Caco-2 (cell line): ENCODE measurements around the gene PYM1. TPM values are rescaled to one million over a fixed set of nuclear protein-coding genes. Genes with fewer than 3 reads are reported as not detected.

Source experiments
- BruUV-seq: library from RNA; stranded (reverse); fragments of 400-500 nt; replicated peaks from 2 replicates; lab custom pipeline; 2021; lab: Mats Ljungman, UMichigan
- CTCF ChIA-PET: fragments of 300-600 bp; sonication (Branson Sonifier 250); formaldehyde crosslinking; loops from one replicate; lab custom pipeline; 2022; ENCODE audit warnings: antibody characterized with exemption; lab: Charles Lee
- POLR2A ChIA-PET: fragments of 300-600 bp; sonication (Branson Sonifier 250); formaldehyde crosslinking; loops from one replicate; lab custom pipeline; 2022; ENCODE audit warnings: antibody characterized with exemption; lab: Charles Lee
- DNase-seq, 2 experiments: peaks; one replicate each; pipeline versions ENCODE4 v3.0.0 to v3.0.0-alpha.2; 2020 to 2022
- H3K27me3 ChIP-seq: replicated peaks from 2 replicates; pipeline ENCODE4 v1.6.0; 2011; ENCODE audit warnings: low read length; ENCODE audit not compliant: control insufficient read depth, insufficient read depth
- H3K36me3 ChIP-seq: 2 replicates; pipeline ENCODE4 v1.5.1; 2011; ENCODE audit warnings: low read length; ENCODE audit not compliant: control insufficient read depth, insufficient read depth
- H3K4me1 ChIP-seq: fragments of 250-450 bp; sonication (Bioruptor Pico); 2 replicates; pipeline ENCODE4 v1.5.1; 2020; ENCODE audit warnings: mild to moderate bottlenecking
- H3K4me3 ChIP-seq: 2 replicates; pipeline ENCODE4 v1.5.1; 2011; ENCODE audit warnings: low read depth, mild to moderate bottlenecking, control low read depth, low read length
- H3K9me3 ChIP-seq: fragments of 250-450 bp; sonication (Bioruptor Pico); 2 replicates; pipeline ENCODE4 v1.5.1; 2020; ENCODE audit warnings: mild to moderate bottlenecking, moderate library complexity
- H3K27ac Mint-ChIP-seq: one replicate; pipeline ENCODE4 v1.8.0; 2022; ENCODE audit warnings: mixed read lengths; ENCODE audit not compliant: unreplicated experiment
- H3K27me3 Mint-ChIP-seq: one replicate; pipeline ENCODE4 v1.8.0; 2022; ENCODE audit warnings: mixed read lengths; ENCODE audit not compliant: insufficient read depth, unreplicated experiment
- H3K36me3 Mint-ChIP-seq: one replicate; pipeline ENCODE4 v1.8.0; 2022; ENCODE audit warnings: mild to moderate bottlenecking, mixed read lengths; ENCODE audit not compliant: insufficient read depth, unreplicated experiment
- H3K4me1 Mint-ChIP-seq: one replicate; pipeline ENCODE4 v1.8.0; 2022; ENCODE audit warnings: low read depth, mixed read lengths; ENCODE audit not compliant: unreplicated experiment
- H3K4me3 Mint-ChIP-seq: one replicate; pipeline ENCODE4 v1.8.0; 2022; ENCODE audit warnings: mild to moderate bottlenecking, moderate library complexity, mixed read lengths; ENCODE audit not compliant: unreplicated experiment
- H3K9me3 Mint-ChIP-seq: one replicate; pipeline ENCODE4 v1.8.0; 2022; ENCODE audit warnings: mixed read lengths; ENCODE audit not compliant: unreplicated experiment
- intact Hi-C: fragments of 100-400 bp; cut with micrococcal nuclease; formaldehyde crosslinking; loops from one replicate; pipeline ENCODE4 v1.10.0; 2022; ENCODE audit not compliant: unreplicated experiment
- total RNA-seq: library from RNA; stranded (reverse); gene quantifications from 2 replicates; pipeline ENCODE4 v1.2.3, GENCODE V29; 2022
- TF ChIP-seq, protein P1 (sequence below), 2 experiments: fragments of 200-600 bp in 1 of 2; IDR thresholded peaks; 1 replicate in 1 of 2; 2 replicates in 1 of 2; pipeline versions ENCODE4 v1.5.1 to v1.8.0; 2011 to 2022; ENCODE audit warnings: antibody characterized with exemption in 1 of 2, control low read depth in 1 of 2, inconsistent platforms in 1 of 2, low read depth in 1 of 2, low read length in 1 of 2, mild to moderate bottlenecking in 1 of 2, moderate library complexity in 1 of 2; ENCODE audit not compliant: insufficient read depth in 1 of 2, severe bottlenecking in 1 of 2, unreplicated experiment in 1 of 2

The PYM1 gene
- total RNA-seq, 1 experiment from 2014 or later: 47.2 TPM

DNA sequence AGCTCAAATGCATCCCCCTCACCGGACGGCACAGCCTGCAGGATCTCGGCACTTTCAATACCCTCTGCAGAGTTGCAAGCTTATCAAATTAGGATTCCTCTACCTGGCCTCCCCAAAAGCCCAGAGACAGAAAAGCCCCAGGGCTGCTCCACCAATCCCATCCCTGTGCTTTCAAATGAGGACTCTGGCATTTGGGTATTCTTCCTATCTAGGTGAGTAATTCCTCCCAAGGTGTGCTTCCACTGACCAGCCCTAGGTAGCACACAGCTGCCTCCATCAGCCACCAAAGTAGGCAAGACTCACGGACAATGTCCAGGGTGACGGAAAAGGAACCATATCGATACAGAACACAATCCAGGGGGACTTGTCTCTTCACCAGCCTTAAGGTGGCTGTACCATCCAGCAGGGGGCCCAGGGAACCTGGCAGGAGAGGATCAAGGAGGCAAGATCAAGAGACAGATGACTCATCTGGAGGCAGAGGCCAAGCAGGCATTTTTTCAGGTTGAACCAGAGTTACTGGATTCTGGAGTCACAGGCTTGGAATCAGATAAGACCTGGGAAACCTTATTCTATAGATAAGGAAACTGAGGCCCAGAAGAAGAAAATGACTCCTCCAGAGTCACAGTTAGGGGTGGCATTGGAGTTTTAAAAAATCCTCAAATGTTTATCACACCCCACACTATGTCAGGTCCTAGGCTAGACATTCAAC lies 28.3 kb upstream of the PYM1 start:
- POLR2A ChIA-PET: no interaction called here
- intact Hi-C loops: loop anchor here (1.0 to 2.0 kb wide), 4 partner anchors 10 to 85 kb away; partner anchors contain the start of genes CDK2, PMEL and RPS26

DNA sequence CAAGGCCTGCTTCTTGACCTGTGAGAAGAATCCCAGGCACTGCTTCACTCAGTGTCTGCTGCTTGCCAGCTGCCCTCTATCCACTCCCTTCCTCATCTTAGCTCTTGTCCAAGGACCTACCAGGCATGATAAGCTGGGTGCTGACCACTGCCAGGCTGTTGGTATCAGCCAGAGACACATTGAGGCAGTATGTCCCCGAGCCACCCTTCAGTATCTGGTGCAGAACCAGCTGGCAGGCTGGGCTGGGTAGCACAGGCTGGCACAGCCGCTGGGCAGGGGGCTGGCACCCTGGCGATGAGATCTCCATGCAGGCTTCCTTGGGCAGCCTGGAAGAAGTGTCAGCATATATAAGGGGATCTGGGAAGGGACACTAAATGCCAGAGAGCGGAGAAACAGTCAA lies 27.6 kb upstream of the PYM1 start:
- H3K27me3 Mint-ChIP-seq: no peaks in the 10 kb centered on the region
- Histone ChIP-seq H3K4me3 (no peak overlapping the region), H3K4me1 (peaks cover 44% of the 10 kb centered on the region), H3K9me3 (no peaks in the 10 kb centered on the region), H3K36me3 (no peaks in the 10 kb centered on the region), H3K27me3 (no peaks in the 10 kb centered on the region)
- no peak for DNase-seq
- TF ChIP-seq, protein P1, sequence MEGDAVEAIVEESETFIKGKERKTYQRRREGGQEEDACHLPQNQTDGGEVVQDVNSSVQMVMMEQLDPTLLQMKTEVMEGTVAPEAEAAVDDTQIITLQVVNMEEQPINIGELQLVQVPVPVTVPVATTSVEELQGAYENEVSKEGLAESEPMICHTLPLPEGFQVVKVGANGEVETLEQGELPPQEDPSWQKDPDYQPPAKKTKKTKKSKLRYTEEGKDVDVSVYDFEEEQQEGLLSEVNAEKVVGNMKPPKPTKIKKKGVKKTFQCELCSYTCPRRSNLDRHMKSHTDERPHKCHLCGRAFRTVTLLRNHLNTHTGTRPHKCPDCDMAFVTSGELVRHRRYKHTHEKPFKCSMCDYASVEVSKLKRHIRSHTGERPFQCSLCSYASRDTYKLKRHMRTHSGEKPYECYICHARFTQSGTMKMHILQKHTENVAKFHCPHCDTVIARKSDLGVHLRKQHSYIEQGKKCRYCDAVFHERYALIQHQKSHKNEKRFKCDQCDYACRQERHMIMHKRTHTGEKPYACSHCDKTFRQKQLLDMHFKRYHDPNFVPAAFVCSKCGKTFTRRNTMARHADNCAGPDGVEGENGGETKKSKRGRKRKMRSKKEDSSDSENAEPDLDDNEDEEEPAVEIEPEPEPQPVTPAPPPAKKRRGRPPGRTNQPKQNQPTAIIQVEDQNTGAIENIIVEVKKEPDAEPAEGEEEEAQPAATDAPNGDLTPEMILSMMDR (IDR thresholded peaks at IDR 0.05; ENCODE audit: insufficient read depth in 1 of 2, low read depth in 1 of 2, low read length in 1 of 2, severe bottlenecking in 1 of 2, unreplicated experiment in 1 of 2): no peak
- no TSS peak for BruUV-seq
- POLR2A ChIA-PET: interaction anchor here (0.6 to 1.0 kb wide), 3 partner anchors 19 to 226 kb away, joined by 3 read pairs; partner anchors contain the start of gene RAB5B
- H3K9me3 Mint-ChIP-seq: no peaks in the 10 kb centered on the region
- H3K4me3 Mint-ChIP-seq: no peak overlapping the region
- CTCF ChIA-PET: interaction anchor here (0.9 to 1.8 kb wide), 4 partner anchors 15 to 28 kb away, joined by 3 to 11 read pairs (median 6); partner anchors contain the start of gene PYM1
- peak overlapping the region; percentile 93 for H3K27ac Mint-ChIP-seq
- peaks cover 11% of the 10 kb centered on the region for H3K36me3 Mint-ChIP-seq
- H3K4me1 Mint-ChIP-seq: peaks cover 41% of the 10 kb centered on the region
- intact Hi-C loops: no loop called here

More for the DNA sequence above, 28.3 kb upstream of the PYM1 start:
- Histone ChIP-seq H3K36me3 (no peaks in the 10 kb centered on the region), H3K27me3 (no peaks in the 10 kb centered on the region), H3K9me3 (no peaks in the 10 kb centered on the region), H3K4me1 (peaks cover 44% of the 10 kb centered on the region), H3K4me3 (no peak overlapping the region)
- no TSS peak for BruUV-seq
- no peaks in the 10 kb centered on the region for H3K9me3 Mint-ChIP-seq
- no peaks in the 10 kb centered on the region for H3K27me3 Mint-ChIP-seq
- TF ChIP-seq, protein P1 (IDR thresholded peaks at IDR 0.05; ENCODE audit: insufficient read depth in 1 of 2, low read depth in 1 of 2, low read length in 1 of 2, severe bottlenecking in 1 of 2, unreplicated experiment in 1 of 2): peak; percentile 69 to 74
- CTCF ChIA-PET: interaction anchor here (0.9 to 1.8 kb wide), 4 partner anchors 16 to 29 kb away, joined by 3 to 11 read pairs (median 6); partner anchors contain the start of gene PYM1
- DNase-seq: peak; percentile 90 to 91
- peaks cover 11% of the 10 kb centered on the region for H3K36me3 Mint-ChIP-seq
- H3K27ac Mint-ChIP-seq: peak overlapping the region; percentile 93
- H3K4me1 Mint-ChIP-seq: peaks cover 41% of the 10 kb centered on the region
- H3K4me3 Mint-ChIP-seq: peak overlapping the region; percentile 60

DNA sequence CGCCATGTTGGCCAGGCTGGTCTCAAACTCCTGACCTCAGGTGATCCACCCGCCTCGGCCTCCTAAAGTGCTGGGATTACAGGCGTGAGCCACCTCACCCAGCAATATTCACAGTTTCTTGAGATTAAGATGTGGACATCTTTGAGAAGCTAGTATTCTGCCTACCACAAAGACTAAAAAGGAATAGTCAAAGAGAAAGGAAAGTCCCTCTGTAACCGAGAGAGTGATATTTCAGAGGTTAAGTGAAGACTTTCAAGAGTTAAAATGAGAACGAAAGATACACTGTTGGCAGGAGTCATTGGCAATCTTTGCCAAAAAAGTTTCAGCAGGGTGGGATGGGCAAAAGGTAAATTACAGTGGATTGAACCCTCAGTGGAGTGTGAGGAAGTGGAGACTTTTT lies 18.9 kb upstream of the PYM1 start:
- no peak for DNase-seq
- ChIA-PET CTCF (interaction anchor here (0.6 kb wide), 1 partner anchor 1787 kb away, joined by 3 read pairs; no protein-coding TSS in a partner anchor), POLR2A (no interaction called here)
- no peaks in the 10 kb centered on the region for H3K27me3 ChIP-seq
- TF ChIP-seq, protein P1 (IDR thresholded peaks at IDR 0.05; ENCODE audit: insufficient read depth in 1 of 2, low read depth in 1 of 2, low read length in 1 of 2, severe bottlenecking in 1 of 2, unreplicated experiment in 1 of 2): no peak
- intact Hi-C loops: no loop called here
- peaks cover 21% of the 10 kb centered on the region for H3K4me1 Mint-ChIP-seq
- H3K4me1 ChIP-seq: peaks cover 17% of the 10 kb centered on the region
- no peaks in the 10 kb centered on the region for H3K36me3 ChIP-seq
- no TSS peak for BruUV-seq
- H3K27me3 Mint-ChIP-seq: no peaks in the 10 kb centered on the region
- H3K36me3 Mint-ChIP-seq: peaks cover 6% of the 10 kb centered on the region
- no peak overlapping the region for H3K27ac Mint-ChIP-seq
- H3K9me3 ChIP-seq: no peaks in the 10 kb centered on the region
- H3K4me3 ChIP-seq: no peak overlapping the region
- H3K9me3 Mint-ChIP-seq: no peaks in the 10 kb centered on the region
- H3K4me3 Mint-ChIP-seq: no peak overlapping the region
